Measurements from ENCODE around the gene CSNK1G2. TPM values are rescaled to one million over a fixed set of nuclear protein-coding genes. Genes with fewer than 3 reads are reported as not detected.

Gene CSNK1G2
- total RNA-seq, 1 experiment from 2014 or later = 126 TPM

GRCh38 chr19:1921825-1922224 lies 19.1 kb upstream of the CSNK1G2 start:
- DNase-seq (ENCODE audit: low spot score) = no peak
- CTCF ChIA-PET = no interaction called here
- TF ChIP-seq ZSCAN18 (CRISPR knock-in tag; IDR thresholded peaks at IDR 0.05) = no peak
- no peak for TF ChIP-seq USF2 (CRISPR knock-in tag; IDR thresholded peaks at IDR 0.05)
- no peak for TF ChIP-seq E2F1 (CRISPR knock-in tag; IDR thresholded peaks at IDR 0.05)
- no peak for TF ChIP-seq ZNF671 (CRISPR knock-in tag; IDR thresholded peaks at IDR 0.05)
- no peak for TF ChIP-seq IRF1 (CRISPR knock-in tag; IDR thresholded peaks at IDR 0.05)
- TF ChIP-seq HMGA2 (CRISPR knock-in tag; IDR thresholded peaks at IDR 0.05) = no peak
- no peak for TF ChIP-seq IRF2 (CRISPR knock-in tag; IDR thresholded peaks at IDR 0.05; ENCODE audit: borderline replicate concordance, low read depth)
- no peak for TF ChIP-seq ATF6 (CRISPR knock-in tag; IDR thresholded peaks at IDR 0.05)
- no peak for TF ChIP-seq NR1H2 (CRISPR knock-in tag; IDR thresholded peaks at IDR 0.05)
- TF ChIP-seq RORB (CRISPR knock-in tag; IDR thresholded peaks at IDR 0.05) = no peak
- Mint-ChIP-seq H3K4me1 (no peaks in the 10 kb centered on the region), H3K27me3 (ENCODE audit: low read depth) (no peaks in the 10 kb centered on the region), H3K9me3 (no peaks in the 10 kb centered on the region), H3K36me3 (peaks cover 35% of the 10 kb centered on the region), H3K27ac (no peak overlapping the region), H3K4me3 (no peak overlapping the region)
- POLR2A ChIA-PET = no interaction called here
- ATAC-seq = no peak

- Mint-ChIP-seq H3K27me3 (ENCODE audit: low read depth) (peaks cover 4% of the 10 kb centered on the region; the same call in 1 of the 2 replicates), H3K4me1 (no peaks in the 10 kb centered on the region), H3K36me3 (peaks cover 35% of the 10 kb centered on the region), H3K27ac (no peak overlapping the region), H3K4me3 (no peak overlapping the region), H3K9me3 (no peaks in the 10 kb centered on the region)
- ChIA-PET CTCF (interaction anchor here (0.5 kb wide), 1 partner anchor 94 kb away, joined by 3 read pairs; no protein-coding TSS in a partner anchor), POLR2A (no interaction called here)
- no peak for DNase-seq (ENCODE audit: low spot score)
- ATAC-seq = no peak
- TF ChIP-seq ESRRA (CRISPR knock-in tag; IDR thresholded peaks at IDR 0.05; ENCODE audit: borderline replicate concordance) (no peak), IRF2 (CRISPR knock-in tag; IDR thresholded peaks at IDR 0.05; ENCODE audit: borderline replicate concordance, low read depth) (no peak), IRF1 (CRISPR knock-in tag; IDR thresholded peaks at IDR 0.05) (no peak), CBFB (CRISPR knock-in tag; IDR thresholded peaks at IDR 0.05; ENCODE audit: low read depth) (no peak), ATF3 (CRISPR knock-in tag; conservative IDR thresholded peaks at IDR 0.05) (no peak), GTF2I (CRISPR knock-in tag; conservative IDR thresholded peaks at IDR 0.05) (0 out of 2 replicates have a peak, but pooled peaks have one; percentile 45), PRRX2 (CRISPR knock-in tag; IDR thresholded peaks at IDR 0.05) (no peak)
Observed at GRCh38 chr19:1922803-1923202, 18.2 kb upstream of the CSNK1G2 start.

GRCh38 chr19:1923319-1923718 lies 17.7 kb upstream of the CSNK1G2 start:
- ChIA-PET CTCF (interaction anchor here (0.5 kb wide), 1 partner anchor 94 kb away, joined by 3 read pairs; no protein-coding TSS in a partner anchor), POLR2A (no interaction called here)
- Mint-ChIP-seq H3K4me3 (no peak overlapping the region), H3K4me1 (no peaks in the 10 kb centered on the region), H3K27me3 (ENCODE audit: low read depth) (peaks cover 8% of the 10 kb centered on the region; the same call in 1 of the 2 replicates), H3K9me3 (no peaks in the 10 kb centered on the region), H3K27ac (no peak overlapping the region), H3K36me3 (peaks cover 31% of the 10 kb centered on the region)
- no peak for TF ChIP-seq NFE2L1 (CRISPR knock-in tag; IDR thresholded peaks at IDR 0.05)
- ATAC-seq = no peak
- no peak for DNase-seq (ENCODE audit: low spot score)

Measured in WTC11 (cell line).